Measurements from ENCODE around the gene IL12B.
"Not testable (repeated sequence)": the region's sequence is repeated elsewhere in the genome, so short reads cannot be mapped to it uniquely, and the experiment has no call there.

Gene IL12B

DNA sequence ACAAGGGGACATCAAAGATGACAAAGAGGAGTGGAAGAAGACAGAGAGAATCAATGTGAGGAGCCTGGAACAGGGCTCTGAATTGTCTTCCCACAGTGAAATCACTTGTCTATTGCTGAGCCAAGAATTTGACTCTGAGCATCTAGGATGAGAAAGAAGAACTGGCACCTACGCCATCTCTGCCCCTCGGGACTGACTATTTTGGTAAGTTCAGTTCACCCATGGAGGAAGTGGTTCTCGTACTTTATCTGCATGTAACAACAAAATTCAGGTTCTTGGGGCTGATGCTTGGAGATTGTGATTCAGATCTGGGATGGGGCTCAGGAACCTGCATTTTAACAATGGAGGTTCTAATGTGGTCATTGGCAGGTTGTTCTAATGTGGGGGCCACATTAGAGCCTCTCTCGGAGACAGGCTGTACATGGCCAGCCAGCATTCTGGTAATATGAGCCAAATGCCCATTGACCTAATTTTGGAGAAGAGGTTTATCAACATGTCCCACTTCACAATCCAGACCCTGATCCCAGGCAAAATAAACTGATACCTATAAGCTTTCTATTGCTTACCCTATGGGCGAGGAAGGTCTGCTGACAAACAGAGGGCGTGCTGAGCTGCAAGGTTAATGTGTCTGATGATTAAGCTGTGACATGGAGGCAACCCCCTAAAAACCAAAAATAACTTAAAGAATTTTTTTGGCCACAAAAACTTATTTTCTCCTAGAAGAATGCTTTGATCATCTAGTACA lies 2.7 kb upstream of the IL12B start:
- DNase-seq = no peak

DNA sequence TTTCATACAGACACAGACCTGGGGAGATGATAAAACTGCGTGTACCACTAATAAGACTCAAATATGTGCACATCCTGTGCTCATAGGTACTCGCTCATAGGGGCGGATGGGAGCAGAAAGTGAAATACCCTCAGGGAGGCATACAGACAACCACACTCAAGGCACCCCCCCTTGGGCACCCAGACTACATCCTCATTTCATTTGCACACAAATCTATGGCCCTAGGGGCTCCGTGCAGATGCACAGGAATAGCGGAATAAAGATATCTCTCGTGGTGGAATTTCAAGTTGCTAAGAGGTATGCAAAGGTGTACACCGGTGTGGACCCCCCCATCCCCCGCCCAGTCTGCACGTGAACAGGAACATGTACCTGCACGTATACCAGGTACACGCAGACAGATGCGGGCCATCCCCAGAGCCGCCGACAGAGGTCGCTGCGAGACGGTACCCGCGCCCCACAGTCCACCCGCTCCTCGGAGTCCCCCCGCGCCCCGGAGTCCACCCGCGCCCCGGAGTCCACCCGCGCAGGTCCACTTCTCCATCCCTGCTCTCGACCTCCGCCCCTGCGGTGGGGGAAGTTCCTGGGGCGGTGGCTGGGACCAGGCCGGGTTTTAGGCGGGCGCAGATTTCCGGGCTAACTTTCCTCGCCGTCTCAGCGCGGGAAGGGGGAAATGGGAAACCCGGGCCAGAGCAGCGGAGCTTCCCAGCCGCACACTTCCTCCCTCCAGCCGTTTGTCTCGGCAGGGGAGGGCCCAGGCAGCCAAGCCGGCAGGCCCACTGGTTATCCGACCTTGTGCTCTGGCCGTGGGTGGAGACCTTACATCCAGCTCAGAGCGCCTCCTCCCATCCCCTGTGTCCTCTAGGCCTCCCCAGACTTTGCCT lies 1.0 kb upstream of the IL12B start:
- DNase-seq = no peak

DNA sequence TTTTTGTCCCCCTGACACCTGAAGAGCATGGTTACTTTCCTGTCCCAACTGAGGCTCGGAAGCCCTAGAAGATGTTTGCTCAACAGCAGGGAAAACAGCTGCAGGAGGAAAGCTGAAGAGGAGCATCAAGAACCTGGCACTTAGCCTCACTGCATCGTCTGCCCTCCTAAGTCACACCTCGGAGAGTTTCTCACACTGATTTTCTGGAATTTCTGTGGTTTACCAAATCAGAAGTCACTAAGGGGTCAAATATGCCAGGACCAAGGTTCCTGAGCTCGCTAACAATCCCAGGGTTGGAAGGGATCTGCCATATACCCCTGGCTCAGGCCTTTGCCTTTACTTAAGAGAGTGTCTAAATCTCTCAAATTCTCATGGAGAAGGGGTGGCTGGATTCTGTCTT lies 5.3 kb downstream of the IL12B start:
- no peak for DNase-seq

DNA sequence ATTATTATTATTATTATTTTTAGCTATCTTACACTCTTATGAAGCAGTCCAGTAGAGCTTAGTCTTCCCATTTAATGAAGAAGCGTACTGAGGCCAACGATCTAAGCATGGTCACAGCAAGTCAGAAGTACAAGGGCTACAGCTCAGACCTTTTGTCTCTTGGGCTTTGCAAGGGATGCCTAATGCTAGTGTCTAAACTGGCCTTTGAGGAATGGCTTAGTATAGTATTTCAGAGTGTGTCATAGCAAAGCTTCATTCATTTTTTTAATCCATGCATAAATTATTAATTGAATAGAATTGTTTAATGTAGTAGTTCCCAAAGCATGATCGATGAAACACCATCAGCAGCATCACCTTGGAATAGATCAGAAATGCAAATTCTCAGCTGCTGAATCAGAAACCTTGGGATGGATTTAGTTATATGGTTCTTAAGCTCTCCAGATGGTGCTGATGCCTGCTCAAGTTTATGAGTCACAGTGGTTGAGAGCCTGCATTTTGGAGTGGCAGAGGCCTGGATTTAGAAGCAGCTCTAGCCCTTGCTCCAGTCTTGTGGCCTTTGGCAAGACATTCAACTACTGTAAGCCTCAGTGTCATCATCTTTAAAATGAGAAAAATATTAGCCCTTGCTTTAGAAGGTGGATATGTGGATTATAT lies 6.1 kb downstream of the IL12B start:
- no peak for DNase-seq

DNA sequence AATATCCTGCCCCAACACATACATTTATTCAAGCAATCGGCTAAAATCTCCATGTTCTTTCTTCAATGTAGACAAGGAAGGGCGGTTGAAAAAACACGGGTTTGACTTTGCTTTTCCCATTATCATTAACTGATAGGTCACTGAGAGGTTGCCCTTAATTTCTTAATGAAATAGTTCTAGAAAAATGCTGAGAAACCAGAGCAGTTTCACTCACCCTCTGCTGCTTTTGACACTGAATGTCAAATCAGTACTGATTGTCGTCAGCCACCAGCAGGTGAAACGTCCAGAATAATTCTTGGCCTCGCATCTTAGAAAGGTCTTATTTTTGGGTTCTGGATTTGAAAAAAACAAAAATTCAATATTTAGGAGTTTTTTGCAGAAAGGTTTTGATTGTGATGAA lies 8.1 kb downstream of the IL12B start:
- DNase-seq = no peak

DNA sequence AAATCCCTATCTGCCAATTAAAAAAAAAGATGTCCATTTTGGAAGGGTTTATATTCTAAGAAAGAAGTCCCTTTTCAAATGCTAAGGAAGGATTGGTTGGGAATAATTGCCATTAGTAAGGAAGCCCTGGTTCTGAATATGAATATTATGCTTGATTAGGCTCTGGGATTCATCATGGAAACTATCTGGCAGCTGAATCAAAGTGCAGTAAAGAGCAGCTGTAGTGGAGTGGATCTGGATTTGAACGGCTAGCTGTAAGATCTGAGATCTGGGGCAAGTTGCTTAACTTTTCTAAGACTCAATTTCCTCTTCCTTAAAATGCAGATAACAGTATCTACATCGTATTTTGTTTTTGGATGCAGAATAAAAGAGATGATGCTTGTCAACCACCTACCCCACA lies 10.5 kb downstream of the IL12B start:
- DNase-seq = no peak

DNA sequence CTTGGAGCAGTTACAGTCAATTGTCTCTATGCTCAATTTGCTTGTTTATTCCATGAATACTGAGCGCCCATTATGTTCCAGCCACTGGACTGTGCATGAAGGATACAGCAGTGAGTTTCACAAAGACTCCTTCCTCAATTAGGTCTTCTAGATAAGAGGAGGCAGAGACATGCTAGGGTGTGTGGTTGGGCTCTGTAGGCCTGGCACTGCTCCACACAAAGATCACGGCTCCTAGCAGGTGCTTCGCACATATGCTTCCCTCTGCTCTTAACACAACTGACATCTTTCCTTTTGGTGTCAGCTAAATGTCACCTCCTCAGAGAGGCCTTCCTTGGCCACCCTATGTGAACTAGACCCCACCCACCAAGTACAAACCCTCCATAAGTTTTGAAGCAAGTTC lies 10.9 kb downstream of the IL12B start:
- DNase-seq = no peak

DNA sequence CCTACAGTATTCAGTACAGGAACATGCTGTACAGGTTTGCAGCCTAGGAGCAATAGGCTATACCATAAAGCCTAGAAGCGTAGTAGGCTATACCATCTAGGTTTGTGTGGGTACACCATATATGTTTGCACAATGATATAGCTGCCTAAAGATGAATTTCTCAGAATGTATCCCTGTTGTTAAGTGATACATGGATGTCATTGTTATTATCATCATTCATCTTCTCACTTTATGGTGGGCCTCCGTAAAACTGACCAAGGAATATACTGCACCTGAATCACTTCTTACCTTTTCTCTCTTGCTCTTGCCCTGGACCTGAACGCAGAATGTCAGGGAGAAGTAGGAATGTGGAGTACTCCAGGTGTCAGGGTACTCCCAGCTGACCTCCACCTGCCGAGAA lies 11.8 kb downstream of the IL12B start:
- no peak for DNase-seq

DNA sequence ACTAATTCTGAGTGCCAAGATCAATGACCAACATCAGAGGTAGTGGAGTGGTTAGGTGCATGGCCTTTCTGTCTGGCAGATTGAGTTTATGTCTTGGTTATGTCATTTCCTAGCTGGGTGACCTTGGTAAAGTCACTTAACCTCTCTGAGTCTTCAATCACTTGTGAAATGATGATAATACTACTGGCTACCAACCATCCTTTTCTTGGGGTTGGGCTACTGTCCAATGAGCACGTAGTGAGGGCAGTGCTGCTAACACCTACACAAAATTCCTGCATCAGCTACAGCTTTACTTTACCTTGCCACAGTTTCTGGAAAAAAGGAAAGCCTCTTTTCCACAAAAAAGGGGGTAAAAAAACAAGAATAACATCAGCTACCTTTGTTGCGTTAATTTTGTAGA lies 12.4 kb downstream of the IL12B start:
- DNase-seq = no peak

DNA sequence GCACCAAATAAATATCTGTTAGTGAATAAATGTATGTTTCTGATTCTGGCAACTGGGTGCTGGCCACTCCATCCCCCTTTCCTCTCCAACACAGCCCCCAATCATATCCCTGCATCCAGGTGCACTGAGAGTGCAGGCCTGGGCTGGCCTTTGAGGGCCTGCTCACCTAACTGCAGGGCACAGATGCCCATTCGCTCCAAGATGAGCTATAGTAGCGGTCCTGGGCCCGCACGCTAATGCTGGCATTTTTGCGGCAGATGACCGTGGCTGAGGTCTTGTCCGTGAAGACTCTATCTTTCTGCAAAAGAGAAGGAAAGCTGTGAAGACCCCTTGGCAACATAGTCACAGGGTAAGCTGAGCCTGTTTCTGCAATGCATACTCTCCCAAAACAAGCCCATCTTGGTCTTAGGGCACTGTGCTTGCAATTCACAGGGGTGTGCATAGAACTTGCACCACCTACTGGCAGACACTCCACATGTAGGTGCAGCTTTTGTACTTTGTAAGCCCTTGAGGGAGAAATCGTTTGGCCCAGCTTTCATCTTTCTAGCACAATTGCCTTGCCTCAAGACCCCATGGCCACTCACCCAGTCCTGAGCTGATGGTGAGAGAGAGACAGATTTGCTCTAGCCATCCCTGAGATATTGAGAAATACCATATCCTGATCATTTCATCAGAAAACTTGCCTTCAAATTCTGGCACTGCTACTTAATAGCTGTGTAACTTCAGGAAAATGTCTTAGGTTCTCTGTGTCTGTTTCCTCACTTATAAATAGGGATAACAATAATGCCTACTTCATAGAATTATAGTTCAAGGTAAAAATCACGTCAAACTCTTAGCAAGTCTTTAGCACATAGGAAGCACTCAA lies 13.5 kb downstream of the IL12B start:
- no peak for DNase-seq

DNA sequence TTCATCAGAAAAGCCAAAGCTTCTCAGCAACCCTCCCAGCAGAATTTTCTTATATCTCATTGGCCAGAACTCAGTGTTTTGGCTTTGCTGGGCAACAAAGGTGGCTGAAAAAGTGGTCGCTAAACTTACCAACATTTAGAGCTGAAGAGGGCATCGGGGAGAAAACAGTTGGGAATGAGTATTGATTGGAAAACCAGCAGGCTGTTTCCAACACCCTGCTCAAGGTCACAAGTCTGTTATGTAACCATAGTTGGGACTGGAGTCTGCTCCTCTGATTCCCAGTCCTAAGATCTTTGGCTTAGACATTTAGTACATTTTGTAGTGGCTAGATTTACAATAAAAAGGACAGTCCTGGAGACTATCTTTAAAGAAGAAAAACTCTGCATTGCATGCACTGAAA lies 17.1 kb downstream of the IL12B start:
- DNase-seq = no peak

DNA sequence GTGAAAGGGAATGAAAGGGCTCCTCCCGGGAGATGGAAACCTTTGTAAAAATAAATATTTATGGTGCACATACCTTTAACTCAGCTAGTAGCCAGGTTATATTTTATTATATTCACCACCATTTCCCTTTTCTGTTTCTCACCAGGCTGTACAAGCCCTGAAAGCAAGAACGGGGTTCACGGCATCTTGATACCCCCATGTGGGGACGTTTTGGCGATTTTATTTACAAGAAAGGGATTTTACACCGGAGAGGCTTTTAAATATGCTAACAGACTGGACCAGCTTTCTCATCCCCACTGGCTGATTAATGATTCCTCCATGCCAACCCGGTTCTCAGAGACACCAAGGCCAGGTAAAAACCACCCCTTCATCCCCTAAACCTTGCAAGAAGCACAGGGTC lies 19.2 kb downstream of the IL12B start:
- no peak for DNase-seq

DNA sequence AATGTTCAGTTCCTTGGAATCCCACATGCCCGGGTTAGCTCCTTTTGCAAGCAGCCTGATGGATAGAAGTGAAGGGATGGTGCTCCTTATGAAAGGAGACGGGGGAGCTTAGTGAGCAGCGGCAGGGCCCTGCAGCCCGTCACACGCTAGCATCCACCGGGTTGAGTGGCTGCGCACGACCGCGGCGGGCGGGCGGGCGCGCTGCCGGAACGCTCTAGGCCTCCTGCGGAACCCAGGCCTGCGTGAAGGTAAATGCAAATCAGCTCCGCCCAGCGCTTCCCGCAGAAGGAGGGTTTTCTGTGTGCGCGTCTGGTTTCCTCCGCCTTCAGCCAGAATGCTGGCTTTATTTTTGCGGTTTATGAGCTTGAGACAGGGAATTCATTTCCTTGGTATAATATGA lies 19.8 kb downstream of the IL12B start:
- DNase-seq = no peak

DNA sequence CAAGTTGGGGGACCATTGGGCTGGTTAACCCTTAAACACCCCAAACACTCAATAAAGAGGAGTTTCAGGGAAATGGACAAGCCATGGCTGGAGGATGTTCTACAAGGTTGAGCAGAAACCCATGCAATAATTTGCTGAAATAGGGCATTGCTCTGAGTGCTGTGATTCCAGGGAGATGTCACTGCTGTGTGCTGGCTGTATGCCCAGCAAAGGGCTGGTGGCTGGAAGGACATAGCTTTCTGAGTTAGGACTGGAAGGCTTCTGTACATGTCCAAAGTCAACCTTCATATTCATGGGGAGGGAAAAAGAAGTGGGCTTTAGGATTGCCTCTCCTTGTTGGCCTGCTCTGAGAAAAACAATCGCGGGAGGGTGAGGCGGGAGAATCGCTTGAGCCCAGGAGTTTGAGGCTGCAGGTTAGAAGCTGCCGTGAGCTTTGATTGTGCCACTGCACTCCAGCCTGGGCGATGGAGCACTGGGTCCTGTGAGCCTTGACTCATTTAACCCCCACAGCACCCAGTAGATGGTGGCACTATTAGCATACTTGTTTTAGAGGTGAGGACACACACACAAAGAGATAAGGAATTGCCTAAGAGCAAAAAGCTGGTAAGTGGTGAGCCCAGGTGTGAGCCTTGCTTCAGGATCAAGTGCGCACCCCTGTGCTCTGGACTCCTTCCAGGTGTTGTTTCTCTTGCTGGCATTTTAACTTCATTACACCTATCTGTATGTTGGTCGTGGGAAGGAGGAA lies 20.4 kb downstream of the IL12B start:
- DNase-seq = no peak

DNA sequence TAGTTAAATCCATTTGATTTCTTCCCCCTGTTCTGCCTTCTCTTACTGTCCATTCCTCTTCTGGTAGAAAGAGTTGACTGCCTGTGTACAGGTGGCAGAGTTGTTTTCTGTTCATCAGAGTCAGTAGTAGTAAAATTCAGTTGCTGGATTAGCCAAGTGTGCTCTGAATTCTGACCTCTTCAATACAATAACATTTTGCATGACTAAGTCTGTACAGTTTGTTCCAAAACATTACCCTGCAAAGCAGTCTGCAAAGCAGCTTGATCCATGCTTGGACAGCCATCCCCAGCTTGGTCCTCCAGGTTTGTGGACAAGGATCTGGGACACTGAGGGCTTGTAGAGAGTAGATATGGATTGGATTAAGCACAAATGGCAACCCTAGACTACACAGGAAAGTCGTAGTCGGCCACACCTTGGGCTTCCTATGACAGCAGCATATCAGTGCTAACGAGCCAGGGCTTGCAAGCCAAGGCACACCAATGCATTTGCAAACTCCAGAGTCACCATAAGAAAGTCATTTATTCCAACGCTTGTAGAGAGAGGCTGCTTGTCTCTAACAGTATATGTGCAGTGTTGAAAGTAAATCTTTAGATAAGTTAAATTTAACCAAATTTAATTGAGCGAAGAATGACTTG lies 25.2 kb downstream of the IL12B start:
- no peak for DNase-seq

DNA sequence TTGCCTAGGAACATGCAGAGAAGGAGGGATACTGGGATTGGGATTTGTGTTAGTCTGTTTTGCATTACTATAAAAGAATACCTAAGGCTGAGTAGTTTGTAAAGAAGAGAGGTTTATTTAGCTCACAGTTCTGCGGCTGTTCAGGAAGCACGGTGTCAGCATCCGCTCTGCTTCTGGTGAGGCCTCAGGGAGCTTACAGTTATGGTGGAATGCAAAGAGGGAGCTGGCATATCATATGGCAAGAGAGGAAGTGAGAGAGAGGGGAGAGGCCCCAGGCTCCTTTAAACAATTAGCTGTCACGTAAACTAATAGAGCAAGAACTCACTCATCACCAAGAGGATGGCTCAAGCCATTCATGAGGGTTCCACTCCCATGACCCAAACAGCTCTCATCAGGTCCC lies 27.0 kb downstream of the IL12B start:
- DNase-seq = no peak

DNA sequence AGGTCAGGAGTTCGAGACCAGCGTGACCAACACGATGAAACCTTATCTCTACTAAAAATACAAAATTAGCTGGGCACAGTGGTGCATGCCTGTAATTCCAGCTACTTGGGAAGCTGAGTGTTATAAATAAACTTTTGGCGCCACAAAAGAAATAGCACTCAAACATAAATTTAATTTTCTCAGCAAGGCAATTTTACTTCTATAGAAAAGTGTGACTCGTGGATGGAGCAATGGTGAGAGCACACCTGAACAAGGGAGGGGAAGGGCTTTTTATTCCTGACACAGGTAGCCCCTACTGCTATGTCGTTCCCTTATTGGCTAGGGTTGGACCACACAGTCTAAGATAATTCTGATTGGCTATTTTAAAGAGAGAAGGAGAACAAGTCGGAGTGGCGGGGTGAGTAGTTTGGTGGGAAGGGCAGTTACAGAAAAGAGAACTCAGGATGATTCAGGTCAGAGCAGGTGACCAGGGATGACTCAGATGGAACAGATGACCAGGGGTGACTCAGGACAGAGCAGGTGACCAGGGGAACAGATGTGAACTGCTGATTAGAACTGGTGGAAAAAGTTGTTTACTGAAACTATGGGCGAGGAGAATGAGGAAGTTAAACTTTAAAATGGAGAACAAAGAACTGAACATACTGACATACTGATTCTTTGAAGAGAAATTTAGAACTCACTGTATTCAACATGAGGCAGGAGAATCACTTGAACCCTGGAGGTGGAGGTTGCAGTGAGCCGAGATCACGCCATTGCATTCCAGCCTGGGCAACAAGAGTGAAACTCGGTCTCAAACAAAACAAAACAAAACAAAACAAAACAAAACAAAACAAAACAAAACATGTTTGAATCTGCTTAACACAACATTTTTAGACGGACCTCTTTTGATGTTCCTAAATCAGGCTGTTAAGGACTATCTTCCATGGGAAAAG lies 28.1 kb downstream of the IL12B start:
- DNase-seq = not testable (repeated sequence)

DNA sequence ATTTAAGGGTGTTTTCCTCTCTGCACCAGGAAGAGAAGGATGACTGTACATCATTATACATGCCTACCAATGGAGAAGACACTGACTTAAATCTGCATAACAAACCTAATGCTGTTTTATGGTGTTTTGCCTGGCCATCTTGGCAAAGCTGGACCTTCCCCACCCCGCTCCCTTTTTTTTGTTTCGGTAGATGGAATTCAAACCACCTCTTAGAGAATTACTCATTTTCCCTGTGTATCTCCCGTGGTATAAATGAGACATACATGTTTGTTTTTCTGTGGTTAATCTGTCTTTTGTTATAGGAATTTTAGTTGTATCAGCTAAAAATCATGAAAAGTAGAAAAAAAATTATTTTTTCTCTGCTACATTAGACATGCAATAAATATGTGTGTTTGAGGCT lies 28.8 kb downstream of the IL12B start:
- no peak for DNase-seq

DNA sequence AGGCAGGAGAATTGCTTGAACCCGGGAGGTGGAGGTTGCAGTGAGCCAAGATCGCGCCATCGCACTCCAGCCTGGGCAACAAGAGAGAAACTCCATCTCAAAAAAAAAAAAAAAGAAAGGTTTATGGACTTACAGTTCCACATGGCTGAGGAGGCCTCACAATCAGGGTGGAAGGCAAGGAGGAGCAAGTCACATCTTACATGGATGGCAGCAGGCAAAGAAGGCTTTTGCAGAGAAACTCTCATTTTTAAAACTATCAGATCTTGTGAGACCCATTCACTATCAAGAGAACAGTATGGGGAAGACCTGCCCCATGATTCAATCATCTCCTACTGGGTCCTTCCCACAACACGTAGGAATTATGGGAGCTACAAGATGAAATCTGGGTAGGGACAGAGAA lies 33.0 kb downstream of the IL12B start:
- DNase-seq = not testable (repeated sequence)

DNA sequence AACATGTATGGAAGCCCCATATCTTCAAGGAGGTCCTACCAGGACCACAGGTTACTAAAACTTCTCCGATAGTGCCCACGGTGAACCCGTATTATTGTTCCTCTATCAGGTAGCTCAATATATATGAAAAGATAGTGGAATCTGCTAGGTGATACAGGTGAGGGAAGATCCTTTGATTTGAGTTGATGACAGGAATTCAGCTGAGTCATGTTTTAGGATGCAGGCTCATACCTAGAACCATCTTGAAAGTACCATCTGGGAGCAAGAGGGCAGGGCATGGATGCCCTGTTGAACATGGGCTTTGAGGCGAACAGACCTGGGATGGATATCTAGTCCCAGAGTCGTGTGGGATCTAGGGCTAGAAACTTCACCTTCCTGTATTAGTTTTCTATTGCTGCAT lies 35.4 kb downstream of the IL12B start:
- DNase-seq = no peak

DNA sequence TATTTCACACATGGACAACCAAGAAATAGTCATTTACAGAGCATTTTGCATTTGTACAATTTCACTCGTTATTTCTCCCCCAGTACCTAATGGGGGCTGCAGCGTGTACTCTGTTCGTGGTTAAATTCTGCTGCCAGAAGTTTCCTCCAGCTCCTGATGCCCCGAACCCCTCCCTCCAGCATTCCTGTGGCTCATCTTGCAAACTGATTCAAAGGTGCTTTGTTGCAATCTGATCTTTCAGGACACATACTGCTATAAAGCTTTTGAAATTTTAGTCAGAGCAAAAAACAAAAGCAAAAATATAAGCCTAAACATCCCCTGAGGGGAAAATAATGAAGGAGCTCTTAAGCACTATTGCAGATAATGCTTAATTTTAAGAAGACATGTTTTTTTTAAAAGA lies 39.5 kb downstream of the IL12B start:
- DNase-seq = no peak
